Stomach (tissue), 19 donors: ENCODE results near the gene ZZZ3. TPM values are rescaled to one million over a fixed set of nuclear protein-coding genes. Genes with fewer than 3 reads are reported as not detected.

Experiments
- DNase-seq, 2 donors: peaks; one replicate each; pipeline versions ENCODE4 v3.0.0 to v3.0.0-alpha.2; 2013 to 2019
- H3K27ac ChIP-seq, 5 donors: fragments of 200-600 bp in 4 of 5; sonication (generic) in 4 of 5; one replicate each; pipeline ENCODE4 v1.5.1; 2013 to 2019; ENCODE audit warnings: mild to moderate bottlenecking in 1 of 5, moderate library complexity in 1 of 5
- H3K27me3 ChIP-seq, 3 donors: fragments of 200-600 bp; sonication (generic); one replicate each; pipeline ENCODE4 v1.5.1; 2017 to 2019; ENCODE audit warnings: mixed run types in 1 of 3
- H3K36me3 ChIP-seq, 4 donors: fragments of 200-600 bp; sonication (generic); 1 replicate in 3 of 4; 2 replicates in 1 of 4; pipeline ENCODE4 v1.5.1; 2016 to 2019
- H3K4me1 ChIP-seq, 4 donors: fragments of 200-600 bp; sonication (generic); one replicate each; pipeline ENCODE4 v1.5.1; 2016 to 2019
- H3K4me3 ChIP-seq, 4 donors: fragments of 200-600 bp; sonication (generic) in 3 of 4; one replicate each; pipeline ENCODE4 v1.5.1; 2016 to 2019; ENCODE audit warnings: mild to moderate bottlenecking in 1 of 4
- H3K9me3 ChIP-seq, 4 donors: fragments of 200-600 bp; sonication (generic); one replicate each; pipeline ENCODE4 v1.5.1; 2016 to 2019
- CTCF ChIP-seq, 7 experiments: fragments of 450-650 bp in 4 of 7; fragments of 200-600 bp in 3 of 7; sonication (generic) in 3 of 7; IDR thresholded peaks; one replicate each; pipeline ENCODE4 v1.5.1; 2016 to 2019; ENCODE audit warnings: antibody characterized with exemption in 7 of 7, control low read depth in 2 of 7, mild to moderate bottlenecking in 1 of 7
- EP300 ChIP-seq: sonication (generic); formaldehyde crosslinking; IDR thresholded peaks from one replicate; pipeline ENCODE4 v1.6.1; 2017; ENCODE audit warnings: antibody characterized with exemption
- POLR2A ChIP-seq, 4 donors: fragments of 450-650 bp; IDR thresholded peaks; one replicate each; pipeline ENCODE4 v1.6.1; 2016; ENCODE audit warnings: antibody characterized with exemption in 4 of 4, control low read depth in 2 of 4, mild to moderate bottlenecking in 1 of 4, moderate library complexity in 1 of 4
- POLR2AphosphoS5 ChIP-seq, 3 donors: sonication (generic); formaldehyde crosslinking; IDR thresholded peaks; one replicate each; pipeline ENCODE4 v1.6.1; 2016; ENCODE audit warnings: antibody characterized with exemption in 3 of 3
- WGBS, 5 donors: extraction: QIAGEN DNeasy Blood & Tissue Kit in 3 of 5; methylation state at CpG; one replicate each; pipeline versions ENCODE4 v1.1.5 to v1.1.7; 2013 to 2018; 5-methylcytosine and 5-hydroxymethylcytosine counted together
- intact Hi-C: fragments of 100-400 bp; cut with DNase I; formaldehyde crosslinking; loops from one replicate; pipeline ENCODE4 v1.15.1; 2023; ENCODE audit warnings: low total_unique reads
- long read RNA-seq, 10 donors: transcript quantifications; one replicate each; lab custom pipeline, GENCODE V29; 2026
- polyA plus RNA-seq, 3 donors: library from polyadenylated mRNA; stranded (reverse); fragments of 200-250 nt; gene quantifications; one replicate each; pipeline ENCODE4 v1.2.3, GENCODE V29; 2013
- total RNA-seq, 5 donors: library from RNA; depleted of rRNA; stranded (reverse); fragments of >200 nt; gene quantifications; one replicate each; pipeline versions ENCODE4 v1.1.0 to v1.2.3, GENCODE V29; 2014 to 2016
- donor health status: healthy with polysubstance abuse.
- donor health status: Bipolar disorder and iron deficiency.
- donor health status: healthy.

ZZZ3 gene
- total RNA-seq (100 to 1,000 TPM in 3 of 5 donors, 10 to 100 TPM in 2; 12.2 to 167 (median 103) TPM), polyA plus RNA-seq (10 to 100 TPM in 1 of 3 donors, 1 to 10 TPM in 2; 9.1 to 10.7 (median 9.6) TPM)
- long read RNA-seq, donor 1 = 0 reads
- long read RNA-seq, donor 2, full-length matches to known transcripts = 5 of 5 reads
- long read RNA-seq, donor 2, partial matches to known transcripts = 0 of 5 reads
- long read RNA-seq, donor 2, other reads (novel, unspliced or antisense) = 0 of 5 reads
- long read RNA-seq, donor 3, full-length matches to known transcripts = 4 of 4 reads
- long read RNA-seq, donor 3, partial matches to known transcripts = 0 of 4 reads
- long read RNA-seq, donor 3, other reads (novel, unspliced or antisense) = 0 of 4 reads
- long read RNA-seq, donor 4 = 0 reads
- long read RNA-seq, donor 5, full-length matches to known transcripts = 6 of 6 reads
- long read RNA-seq, donor 5, partial matches to known transcripts = 0 of 6 reads
- long read RNA-seq, donor 5, other reads (novel, unspliced or antisense) = 0 of 6 reads
- long read RNA-seq, donor 6 = 0 reads
- long read RNA-seq, donor 7, full-length matches to known transcripts = 7 of 14 reads
- long read RNA-seq, donor 7, partial matches to known transcripts = 7 of 14 reads
- long read RNA-seq, donor 7, other reads (novel, unspliced or antisense) = 0 of 14 reads
- long read RNA-seq, donor 8, partial matches to known transcripts = 0 of 3 reads
- long read RNA-seq, donor 8, other reads (novel, unspliced or antisense) = 0 of 3 reads
- long read RNA-seq, donor 9 = 0 reads
- long read RNA-seq, donor 10, partial matches to known transcripts = 0 of 1 reads
- long read RNA-seq, donor 10, other reads (novel, unspliced or antisense) = 0 of 1 reads

- no peak for TF ChIP-seq EP300
- TF ChIP-seq POLR2AphosphoS5 (IDR thresholded peaks at IDR 0.05) = peak in 2 of 3 donors; percentile 13 to 54
- no peak for TF ChIP-seq CTCF (IDR thresholded peaks at IDR 0.05)
- Histone ChIP-seq H3K36me3 (no peaks in the 10 kb centered on the region), H3K9me3 (no peaks in the 10 kb centered on the region), H3K4me3 (peak within 1 kb of the TSS; percentile 83 to 91 (median 88)), H3K27ac (peak within 1 kb of the TSS; percentile 91 to 99 (median 96)), H3K4me1 (peaks cover 17 to 58% (median 45%) of the 10 kb centered on the region in 4 donors), H3K27me3 (no peaks in the 10 kb centered on the region)
- intact Hi-C loops = no loop called here
- 0 to 1% (median 0%) methylated on average over 42 to 56 of the region's 56 CpGs for WGBS, 5 donors
- DNase-seq = peak; percentile 92 to 98
Measured at GRCh38 chr1:77682460-77683159, at the start of gene ZZZ3. Gene ZZZ3, minus strand, starts transcription at chr1:77682658. Its CDS starts 49,304 bp downstream, at chr1:77633354.

- Histone ChIP-seq H3K4me3 (no peak overlapping the region), H3K27me3 (no peaks in the 10 kb centered on the region), H3K9me3 (no peaks in the 10 kb centered on the region), H3K4me1 (no peaks in the 10 kb centered on the region), H3K36me3 (peaks cover 20 to 79% (median 70%) of the 10 kb centered on the region in 4 donors), H3K27ac (no peak overlapping the region)
- WGBS, 5 donors = 27 to 55% (median 39%) methylated on average over 1 of the region's 1 CpG
- intact Hi-C loops = no loop called here
- no peak for DNase-seq
- TF ChIP-seq CTCF (IDR thresholded peaks at IDR 0.05) (no peak), POLR2A (IDR thresholded peaks at IDR 0.05) (no peak), POLR2AphosphoS5 (IDR thresholded peaks at IDR 0.05) (no peak), EP300 (no peak)
Measured at GRCh38 chr1:77732090-77732489, 49.6 kb upstream of the ZZZ3 start.

GRCh38 chr1:77725706-77726105, 43.2 kb upstream of the ZZZ3 start:
- no peak for TF ChIP-seq POLR2A (IDR thresholded peaks at IDR 0.05)
- TF ChIP-seq CTCF (IDR thresholded peaks at IDR 0.05) = no peak
- no peak for TF ChIP-seq POLR2AphosphoS5 (IDR thresholded peaks at IDR 0.05)
- no peak for TF ChIP-seq EP300
- Histone ChIP-seq H3K27me3 (no peaks in the 10 kb centered on the region), H3K9me3 (no peaks in the 10 kb centered on the region), H3K27ac (no peak overlapping the region), H3K4me3 (no peak overlapping the region), H3K36me3 (peaks cover 37 to 100% (median 98%) of the 10 kb centered on the region in 4 donors), H3K4me1 (no peaks in the 10 kb centered on the region)
- intact Hi-C loops = no loop called here
- DNase-seq = no peak
- 90 to 99% (median 97%) methylated on average over 4 of the region's 4 CpGs for WGBS, 5 donors

- no peaks in the 10 kb centered on the region for H3K27me3 ChIP-seq
- H3K36me3 ChIP-seq = peaks cover 53 to 100% (median 99%) of the 10 kb centered on the region in 4 donors
- WGBS, 5 donors = 92 to 98% (median 96%) methylated on average over 2 of the region's 2 CpGs
Measured at GRCh38 chr1:77718181-77718580, 35.7 kb upstream of the ZZZ3 start.

More at GRCh38 chr1:77718181-77718580, 35.7 kb upstream of the ZZZ3 start:
- Histone ChIP-seq H3K27ac (no peak overlapping the region), H3K4me1 (no peaks in the 10 kb centered on the region), H3K9me3 (no peaks in the 10 kb centered on the region), H3K4me3 (no peak overlapping the region)
- DNase-seq = no peak
- TF ChIP-seq POLR2AphosphoS5 (IDR thresholded peaks at IDR 0.05) (no peak), EP300 (no peak), POLR2A (IDR thresholded peaks at IDR 0.05) (no peak), CTCF (IDR thresholded peaks at IDR 0.05) (no peak)
- intact Hi-C loops = no loop called here
